Right ventricle myocardium superior (tissue), 1 donor: ENCODE measurements around the gene GNAS. TPM values are rescaled to one million over a fixed set of nuclear protein-coding genes. Genes with fewer than 3 reads are reported as not detected.
"Not testable (repeated sequence)": the region's sequence is repeated elsewhere in the genome, so short reads cannot be mapped to it uniquely, and the experiment has no call there.

Experiments
- ATAC-seq: fragments of 200-7000 bp; cut with Tn5 transposase; one replicate; pipeline ENCODE4 v1.9.1; 2020; ENCODE audit warnings: mild to moderate bottlenecking; ENCODE audit not compliant: poor library complexity
- DNase-seq: peaks from one replicate; pipeline ENCODE4 v3.0.0-alpha.2; 2020
- intact Hi-C: fragments of 100-400 bp; cut with DNase I; formaldehyde crosslinking; loops from one replicate; pipeline ENCODE4 v1.11.2; 2022
- long read RNA-seq: library from polyadenylated mRNA; unstranded; transcript quantifications from one replicate; pipeline ENCODE4 v2.0.0, GENCODE V29; 2021
- total RNA-seq: library from RNA; stranded (reverse); fragmentation: NEBNext Ultra II Directional; extraction: Animal tissue kit (Norgen Biotek cat#: 25700); gene quantifications from one replicate; pipeline ENCODE4 v1.2.1, GENCODE V29; 2021
- donor health status: DM: no; HTN: yes; CAD: no; lungs with severe emphysema.

The GNAS gene
- total RNA-seq, result 1,453 TPM
- long read RNA-seq, transcript GNAS-211 (12 exons, 1,931 nt), result minor isoform, 1,356 of 4,376 reads
- long read RNA-seq, transcript GNAS-201 (12 exons, 1,866 nt), result minor isoform, 628 of 4,376 reads
- long read RNA-seq, transcript GNAS-207 (13 exons, 1,975 nt), result minor isoform, 258 of 4,376 reads
- long read RNA-seq, transcript GNAS-210 (13 exons, 1,972 nt), result major isoform, 1,955 of 4,376 reads
- long read RNA-seq, partial matches to known transcripts, result 34 of 4,376 reads
- long read RNA-seq, other reads (novel, unspliced or antisense), result 85 of 4,376 reads

DNA sequence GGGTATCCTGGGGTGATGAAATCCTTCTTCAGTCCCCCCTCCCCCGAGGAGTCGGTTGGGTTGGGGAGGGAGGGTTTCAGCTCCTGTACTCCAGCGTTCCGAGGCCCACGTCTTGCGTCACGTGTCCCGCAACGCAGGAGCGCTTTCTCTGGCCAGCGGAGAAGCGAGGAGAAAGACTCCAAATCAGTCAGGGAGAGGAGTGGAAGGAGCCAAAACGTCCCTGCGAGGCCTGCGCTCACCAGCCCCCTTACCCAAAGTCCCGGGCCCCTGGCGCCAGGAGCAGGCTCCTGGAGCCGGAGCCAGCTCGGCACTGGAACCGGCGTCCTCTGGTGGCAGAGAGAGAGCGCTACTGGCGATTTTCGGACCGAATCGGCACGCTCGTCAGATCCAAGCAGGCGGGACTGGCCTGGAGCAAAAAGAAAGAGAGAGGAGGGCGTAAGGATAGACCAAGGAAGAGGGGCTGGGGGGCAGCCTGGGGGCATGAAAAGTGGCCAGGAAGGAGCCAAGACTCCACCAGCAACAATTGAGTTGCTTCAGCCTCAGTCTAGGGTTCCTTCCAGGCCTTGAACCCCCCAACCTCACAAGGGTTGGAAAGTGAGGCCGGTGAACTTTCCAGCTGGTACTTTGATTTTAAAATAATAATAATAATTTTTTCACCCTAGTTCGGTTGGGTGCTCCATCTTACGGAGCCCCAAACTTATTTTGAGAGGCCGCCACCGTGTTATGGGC lies at the start of gene GNAS:
Gene GNAS, plus strand, starts transcription at position 174 of the 729 bp plus-strand sequence.
- ATAC-seq, result peak; percentile 83
- peak; percentile 73 for DNase-seq
- intact Hi-C loops, result no loop called here

DNA sequence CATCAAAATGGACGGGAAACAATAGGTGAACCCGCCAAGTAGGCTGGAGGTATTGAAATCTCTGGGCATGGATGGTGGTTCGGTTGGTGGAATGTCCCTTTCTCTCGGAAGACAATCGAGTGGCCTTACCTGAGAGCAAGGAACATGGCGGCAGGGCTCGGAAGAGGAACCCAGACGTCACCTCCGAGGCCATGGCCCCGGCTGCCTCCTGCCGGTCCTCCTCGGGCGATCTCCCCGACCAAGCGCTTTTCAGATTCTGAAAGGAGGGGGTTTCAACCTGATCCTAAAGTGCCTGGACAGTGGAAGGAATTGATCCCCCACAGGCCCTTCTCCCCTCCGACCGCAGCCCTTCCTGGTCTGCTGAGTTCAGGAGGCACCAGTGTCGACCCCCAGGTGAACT lies 49.0 kb upstream of the GNAS start:
- intact Hi-C loops, result no loop called here
- DNase-seq (no peak), ATAC-seq (no peak)

GRCh38 chr20:58807801-58808200 lies 44.7 kb upstream of the GNAS start:
- ATAC-seq, result no peak
- no peak for DNase-seq
- intact Hi-C loops, result no loop called here

- intact Hi-C loops, result no loop called here
- ATAC-seq (no peak), DNase-seq (no peak)
Observed at GRCh38 chr20:58808271-58809046, 44.1 kb upstream of the GNAS start.

DNA sequence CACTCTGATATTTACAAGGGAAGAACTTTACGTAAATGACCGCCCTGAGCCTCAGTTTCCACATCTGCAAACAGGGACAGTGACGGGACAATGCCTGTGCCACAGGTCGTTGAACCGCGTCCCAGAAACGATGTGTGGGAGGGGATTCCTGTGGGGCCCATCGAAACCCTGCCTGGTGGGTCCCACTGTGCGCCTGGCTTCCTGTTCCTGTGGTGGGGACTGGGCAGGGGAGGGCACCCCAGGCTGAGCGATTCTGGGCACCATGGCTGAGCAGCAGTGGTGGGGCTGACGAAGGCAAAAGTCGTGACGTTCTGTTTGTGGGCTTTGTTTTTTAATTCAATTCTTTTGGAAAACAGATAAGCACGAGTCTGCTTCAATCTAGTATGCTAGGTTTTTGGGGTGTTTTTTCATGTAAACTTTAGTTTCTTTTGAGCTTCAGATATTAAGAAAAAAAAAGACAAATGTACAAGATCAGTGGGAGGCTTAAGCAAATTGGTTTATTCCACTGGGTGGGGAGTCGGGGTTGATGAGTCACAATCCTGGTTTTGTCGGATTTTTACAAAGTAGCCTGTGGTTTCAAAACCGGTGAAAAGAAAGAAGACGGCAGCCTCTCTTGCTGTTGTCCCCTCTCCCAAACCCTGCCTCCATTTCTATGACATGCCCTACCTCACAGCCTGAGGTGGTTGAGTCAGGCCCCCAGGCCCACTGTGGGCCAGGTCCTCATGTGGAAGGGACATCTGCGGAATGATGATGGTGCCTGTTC lies 42.2 kb upstream of the GNAS start:
- intact Hi-C loops, result no loop called here
- ATAC-seq, result no peak
- DNase-seq, result no peak

DNA sequence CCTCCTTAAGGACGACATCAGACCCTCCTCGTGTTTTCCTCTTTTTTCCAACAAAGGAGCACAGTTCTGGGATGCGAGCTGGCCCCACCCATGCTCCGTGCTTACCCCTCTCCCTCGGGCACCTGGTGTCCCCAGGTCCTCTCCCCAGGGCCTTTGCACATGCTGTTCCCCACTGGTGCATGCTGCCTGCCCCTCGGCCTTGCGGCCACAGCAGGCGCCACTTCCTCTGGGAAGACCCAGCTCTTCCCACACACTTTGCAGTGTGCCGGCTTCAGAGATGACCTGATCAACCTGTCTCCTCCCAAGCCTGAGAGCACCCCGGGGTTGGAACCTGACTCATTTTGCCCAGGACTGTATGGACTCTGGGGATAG lies 41.7 kb upstream of the GNAS start:
- ATAC-seq (no peak), DNase-seq (no peak)
- intact Hi-C loops, result no loop called here

DNA sequence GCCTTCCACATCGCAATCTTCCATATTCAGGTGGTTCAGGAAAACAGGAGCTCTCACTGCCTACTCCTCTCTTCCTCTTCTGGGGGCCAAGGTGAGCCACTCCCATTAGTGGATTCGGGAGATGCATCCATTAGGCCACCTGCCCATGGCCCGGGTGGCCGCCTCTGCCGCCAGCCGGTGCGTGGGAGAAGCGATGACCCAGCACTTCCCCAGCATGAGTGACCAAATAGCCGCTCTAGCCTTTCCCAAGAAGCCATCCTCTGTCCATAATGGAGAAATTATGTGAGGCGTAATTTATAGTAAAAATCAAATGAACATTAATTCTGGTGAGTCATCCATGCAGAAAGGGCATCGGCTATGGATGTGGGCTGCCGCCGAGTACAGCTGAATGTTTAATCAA lies 41.2 kb upstream of the GNAS start:
- intact Hi-C loops, result no loop called here
- no peak for DNase-seq
- ATAC-seq, result no peak

- no peak for ATAC-seq
- intact Hi-C loops, result no loop called here
Observed at GRCh38 chr20:58813369-58813768, 39.1 kb upstream of the GNAS start.

DNA sequence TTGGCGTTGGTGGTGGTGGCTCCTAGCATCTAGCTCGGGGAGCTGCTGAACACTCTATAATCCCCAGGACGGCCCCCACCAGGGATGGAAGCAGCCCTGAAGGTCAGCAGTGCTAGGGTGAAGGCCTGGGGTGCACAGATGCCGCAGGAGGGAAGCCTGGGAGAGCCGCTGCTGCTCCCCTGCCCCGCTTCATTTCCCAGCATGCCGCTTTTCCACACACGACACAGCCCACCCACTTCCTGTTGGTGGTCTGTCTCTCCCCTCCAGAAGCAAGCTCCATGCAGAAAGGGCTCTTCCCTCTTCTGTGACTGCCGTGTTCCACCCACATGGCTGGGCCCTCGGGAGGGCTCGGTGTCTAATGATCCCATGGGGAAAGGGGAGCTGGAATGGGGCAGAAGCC lies 37.1 kb upstream of the GNAS start:
- intact Hi-C loops, result no loop called here
- ATAC-seq, result no peak

More at GRCh38 chr20:58813369-58813768, 39.1 kb upstream of the GNAS start:
- DNase-seq, result no peak

GRCh38 chr20:58816051-58816450 lies 36.5 kb upstream of the GNAS start:
- intact Hi-C loops, result no loop called here
- no peak for DNase-seq
- no peak for ATAC-seq

More for the DNA sequence above, 37.1 kb upstream of the GNAS start:
- DNase-seq, result no peak

- ATAC-seq, result no peak
- intact Hi-C loops, result no loop called here
- DNase-seq, result no peak
Observed at GRCh38 chr20:58816957-58817651, 35.4 kb upstream of the GNAS start.

DNA sequence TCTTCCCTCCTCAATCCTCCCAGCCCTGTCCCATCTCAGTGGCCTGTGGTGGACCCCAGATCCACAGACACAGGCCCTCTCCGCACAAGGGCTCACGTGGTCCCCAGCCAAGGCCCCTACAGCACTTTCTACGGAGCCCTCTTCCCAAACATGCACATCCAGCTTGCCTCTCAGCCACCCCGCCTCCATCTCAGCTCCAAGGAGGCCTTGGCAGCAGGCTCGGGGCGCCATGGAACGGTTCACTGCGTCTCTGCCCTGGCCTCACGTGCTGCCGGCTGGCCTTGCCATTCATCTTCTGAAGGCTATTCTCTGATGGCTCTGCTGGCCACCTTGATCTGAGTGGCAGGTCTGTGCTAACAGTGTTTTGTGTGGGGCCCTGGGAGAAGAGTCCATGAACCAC lies 34.8 kb upstream of the GNAS start:
- intact Hi-C loops, result no loop called here
- DNase-seq, result no peak
- no peak for ATAC-seq

- ATAC-seq (no peak), DNase-seq (no peak)
- intact Hi-C loops, result no loop called here
Observed at GRCh38 chr20:58818586-58819285, 33.8 kb upstream of the GNAS start.

DNA sequence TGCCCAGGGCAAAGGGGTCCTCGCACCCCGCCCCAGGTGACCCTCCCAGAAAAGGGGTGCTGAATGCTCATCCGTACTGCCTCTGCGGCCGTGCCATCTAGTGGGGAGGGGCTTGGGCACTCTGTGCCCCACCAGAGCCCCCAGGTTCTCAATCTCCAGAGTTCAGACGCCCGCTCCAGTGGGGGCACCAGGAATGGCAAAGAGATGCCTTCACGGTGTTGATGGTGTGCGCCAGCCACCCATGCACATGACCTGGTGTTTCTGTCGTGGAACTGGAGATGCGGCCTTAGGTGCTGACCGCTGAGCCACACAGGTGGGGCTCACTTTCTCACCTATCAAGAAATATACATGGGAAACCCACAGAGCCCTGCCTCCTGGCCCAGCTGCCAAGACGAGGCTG lies 32.6 kb upstream of the GNAS start:
- ATAC-seq (no peak), DNase-seq (no peak)
- intact Hi-C loops, result no loop called here

GRCh38 chr20:58820515-58820914 lies 32.0 kb upstream of the GNAS start:
- ATAC-seq, intact Hi-C loops, DNase-seq: not testable (repeated sequence)

- no peak for DNase-seq
- ATAC-seq, result peak; percentile 64
- intact Hi-C loops, result no loop called here
Observed at GRCh38 chr20:58822149-58822548, 30.4 kb upstream of the GNAS start.

GRCh38 chr20:58822748-58823730 lies 29.5 kb upstream of the GNAS start:
- DNase-seq (no peak), ATAC-seq (no peak)
- intact Hi-C loops, result no loop called here
